Stimulated activated naive CD8-positive, alpha-beta T cell treated with anti-CD3 and anti-CD28 coated beads, Interleukin-15, amount 100 ng/mL, for 72 hours (primary cell): ENCODE data around the gene LMF2.

Experiments
- ATAC-seq: fragments of 150-1000 bp; cut with Tn5 transposase; 2 replicates; pipeline ENCODE4 v1.10.0; 2021; ENCODE audit warnings: mild to moderate bottlenecking, moderate library complexity
- DNase-seq, 2 donors: peaks; one replicate each; pipeline ENCODE4 v3.0.0; 2021 to 2022
- H3K27ac Mint-ChIP-seq, 2 donors: one replicate each; pipeline ENCODE4 v1.8.0; 2022; ENCODE audit warnings: mild to moderate bottlenecking in 2 of 2, mixed read lengths in 2 of 2, moderate library complexity in 2 of 2
- H3K27me3 Mint-ChIP-seq: one replicate; pipeline ENCODE4 v1.8.0; 2022; ENCODE audit warnings: mixed read lengths
- H3K4me1 Mint-ChIP-seq: one replicate; pipeline ENCODE4 v1.8.0; 2022; ENCODE audit warnings: mild to moderate bottlenecking, mixed read lengths
- H3K4me3 Mint-ChIP-seq, 2 donors: one replicate each; pipeline ENCODE4 v1.8.0; 2022; ENCODE audit warnings: mild to moderate bottlenecking in 2 of 2, mixed read lengths in 2 of 2, moderate library complexity in 1 of 2
- H3K9me3 Mint-ChIP-seq, 2 donors: one replicate each; pipeline ENCODE4 v1.8.0; 2022; ENCODE audit warnings: mixed read lengths in 2 of 2

The LMF2 gene

DNA sequence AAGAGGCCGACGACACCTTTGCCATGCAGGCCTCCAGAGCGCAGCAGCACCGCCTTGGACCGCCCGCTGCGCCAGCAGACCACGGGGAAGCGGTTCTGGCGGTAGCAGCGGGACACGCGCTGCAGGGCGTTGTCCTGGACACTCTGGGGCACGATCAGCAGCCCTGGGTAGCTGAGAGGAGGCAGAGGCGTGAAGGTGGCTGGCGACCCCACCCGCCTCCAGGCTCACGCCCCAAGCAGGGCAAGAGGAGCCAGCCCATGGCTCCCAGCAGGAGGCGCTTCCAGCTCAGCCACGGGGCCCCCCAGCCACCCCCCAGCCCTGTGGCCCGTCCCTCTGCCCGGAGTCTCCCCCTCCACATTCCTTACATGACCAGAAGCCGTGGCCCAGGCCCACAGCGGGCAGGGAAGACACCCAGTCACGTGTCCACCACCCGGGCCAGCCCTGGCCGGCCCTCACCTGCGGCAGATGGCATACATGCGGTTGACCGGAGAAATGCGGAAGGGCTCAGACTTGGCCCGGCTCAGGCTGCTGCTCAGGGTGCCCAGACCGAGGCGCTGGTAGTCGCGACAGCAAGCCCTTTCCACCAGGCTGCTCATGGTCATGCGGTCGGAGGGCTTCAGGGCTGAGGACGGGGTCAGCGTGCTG is 47.9 kb downstream of the LMF2 start:
- no peaks in the 10 kb centered on the region for H3K27me3 Mint-ChIP-seq
- no peak for ATAC-seq
- no peak overlapping the region for H3K4me3 Mint-ChIP-seq
- no peak for DNase-seq
- no peaks in the 10 kb centered on the region for H3K9me3 Mint-ChIP-seq
- H3K27ac Mint-ChIP-seq: peak overlapping the region in 1 of 2 donors; percentile 78
- H3K4me1 Mint-ChIP-seq: peaks cover 6% of the 10 kb centered on the region

GRCh38 chr22:50459016-50459415 is 48.5 kb downstream of the LMF2 start:
- no peaks in the 10 kb centered on the region for H3K27me3 Mint-ChIP-seq
- no peaks in the 10 kb centered on the region for H3K9me3 Mint-ChIP-seq
- DNase-seq (no peak), ATAC-seq (no peak)
- peaks cover 12% of the 10 kb centered on the region for H3K4me1 Mint-ChIP-seq
- no peak overlapping the region for H3K27ac Mint-ChIP-seq
- no peak overlapping the region for H3K4me3 Mint-ChIP-seq

DNA sequence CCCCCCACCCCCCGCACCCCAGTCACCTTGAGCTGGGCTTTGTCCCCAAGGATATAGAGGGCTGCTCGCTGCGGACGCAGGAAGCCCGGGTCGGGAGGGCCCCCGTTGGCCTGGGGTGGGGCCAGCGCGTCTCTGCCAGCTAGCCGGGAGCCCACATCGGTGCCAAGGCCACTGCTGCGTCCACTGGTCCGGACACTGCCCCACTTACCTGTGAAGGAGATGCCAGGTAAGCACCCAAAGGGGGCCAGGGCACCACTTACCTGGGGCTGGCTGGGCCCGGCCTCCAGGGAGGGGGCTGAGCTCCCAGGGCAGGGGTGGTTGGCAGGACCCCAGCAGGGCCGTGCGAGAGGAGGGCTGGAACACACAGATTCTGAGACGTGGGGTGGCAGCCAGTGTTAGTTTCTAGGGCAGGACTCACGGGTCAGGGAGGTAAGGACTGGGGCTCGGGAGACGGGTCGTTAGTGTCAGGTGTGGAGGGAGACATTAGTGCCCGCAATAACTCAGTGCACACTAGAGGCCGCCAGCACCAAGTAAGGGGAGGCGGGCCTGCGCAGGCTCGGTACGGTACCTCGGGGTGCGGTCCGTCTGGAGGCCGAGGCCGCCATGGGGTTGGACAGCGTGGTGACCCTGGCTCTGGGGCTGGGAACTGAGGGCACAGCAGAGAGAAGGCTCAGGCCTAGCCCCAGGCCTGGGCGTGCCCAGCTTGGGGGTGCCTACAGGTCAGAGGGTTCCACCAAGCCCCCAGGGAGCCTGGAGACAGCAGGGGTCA is 50.9 kb downstream of the LMF2 start:
- H3K27me3 Mint-ChIP-seq: no peaks in the 10 kb centered on the region
- H3K9me3 Mint-ChIP-seq: no peaks in the 10 kb centered on the region
- H3K27ac Mint-ChIP-seq: no peak overlapping the region
- no peak overlapping the region for H3K4me3 Mint-ChIP-seq
- DNase-seq (no peak), ATAC-seq (peak; percentile 48)
- peaks cover 27% of the 10 kb centered on the region for H3K4me1 Mint-ChIP-seq

- H3K4me3 Mint-ChIP-seq: no peak overlapping the region
- H3K4me1 Mint-ChIP-seq: peaks cover 27% of the 10 kb centered on the region
- no peaks in the 10 kb centered on the region for H3K9me3 Mint-ChIP-seq
- H3K27ac Mint-ChIP-seq: no peak overlapping the region
- H3K27me3 Mint-ChIP-seq: no peaks in the 10 kb centered on the region
- ATAC-seq: no peak
- no peak for DNase-seq
Observed at GRCh38 chr22:50456026-50456425, 51.5 kb downstream of the LMF2 start.

DNA sequence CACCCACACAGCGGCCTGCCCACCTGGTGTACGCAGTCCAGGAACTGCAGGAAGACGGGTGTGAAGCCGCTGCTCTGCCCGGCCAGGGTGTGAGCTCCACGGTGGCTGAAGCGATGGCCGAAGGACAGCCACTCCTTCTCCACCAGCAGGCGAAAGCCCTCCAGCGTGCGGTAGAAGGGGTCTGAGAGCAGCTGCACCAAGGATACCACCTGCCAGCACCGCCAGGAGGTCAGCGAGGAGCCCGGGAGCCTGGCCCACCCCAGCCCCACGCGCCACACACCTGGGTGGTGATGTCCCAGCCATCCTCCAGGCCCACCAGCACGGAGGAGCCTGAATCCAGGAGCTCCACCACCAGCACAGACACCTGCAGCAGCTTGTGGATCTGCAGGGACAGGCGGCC is 52.3 kb downstream of the LMF2 start:
- DNase-seq (no peak), ATAC-seq (no peak)
- Mint-ChIP-seq H3K27ac (peak overlapping the region in 1 of 2 donors; percentile 42), H3K4me1 (peaks cover 27% of the 10 kb centered on the region), H3K4me3 (no peak overlapping the region), H3K9me3 (no peaks in the 10 kb centered on the region), H3K27me3 (no peaks in the 10 kb centered on the region)

DNA sequence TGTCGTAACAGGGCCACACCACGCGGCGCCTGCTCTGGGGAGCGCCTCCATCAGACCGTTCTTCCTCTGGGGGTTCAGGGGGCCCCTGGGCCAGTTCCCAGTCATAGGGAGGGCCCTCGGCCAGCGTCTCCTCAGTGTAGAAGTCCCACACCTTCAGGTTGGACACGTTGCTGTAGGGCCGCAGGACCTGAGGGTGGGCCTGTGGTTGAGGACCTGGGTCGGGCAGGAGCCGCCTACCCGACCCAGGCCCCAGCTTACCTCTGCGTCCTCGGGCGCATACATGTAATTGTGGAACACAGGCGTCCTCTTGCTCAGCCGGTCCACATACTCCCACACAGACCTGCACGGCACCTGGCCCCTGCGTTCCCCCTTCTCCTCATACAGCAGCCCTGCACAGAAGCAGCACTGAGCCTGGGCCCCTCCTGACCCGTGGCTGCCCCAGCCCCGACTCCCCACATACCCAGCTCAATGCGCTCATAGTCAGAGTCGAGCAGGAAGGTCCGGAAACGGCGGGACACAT is 52.9 kb downstream of the LMF2 start:
- Mint-ChIP-seq H3K4me1 (peaks cover 32% of the 10 kb centered on the region), H3K27me3 (no peaks in the 10 kb centered on the region), H3K9me3 (no peaks in the 10 kb centered on the region), H3K27ac (peak overlapping the region in 1 of 2 donors; percentile 35), H3K4me3 (no peak overlapping the region)
- no peak for DNase-seq
- no peak for ATAC-seq
